ENCODE results near the gene CAMK2N2. TPM values are rescaled to one million over a fixed set of nuclear protein-coding genes. Genes with fewer than 3 reads are reported as not detected.

The CAMK2N2 gene
- total RNA-seq, 1 experiment from 2014 or later, result 0.66 TPM

GRCh38 chr3:184239708-184240107 is 21.6 kb downstream of the CAMK2N2 start:
- ChIA-PET CTCF (interaction anchor here (0.6 to 1.4 kb wide), 3 partner anchors 10 to 1055 kb away, joined by 3 to 10 read pairs (median 4); partner anchors contain the start of gene EEF1AKMT4), POLR2A (no interaction called here)
- Histone ChIP-seq H3K4me1 (no peaks in the 10 kb centered on the region), H3K9me3 (no peaks in the 10 kb centered on the region), H3K4me3 (ENCODE audit: low read depth, low read length) (no peak overlapping the region), H3K36me3 (ENCODE audit: control insufficient read depth, insufficient read depth, low read length) (no peaks in the 10 kb centered on the region; the same call in 1 of the 2 replicates), H3K27me3 (replicated peaks; ENCODE audit: control insufficient read depth, insufficient read depth, low read length) (no peaks in the 10 kb centered on the region)
- H3K4me1 Mint-ChIP-seq (ENCODE audit: low read depth, unreplicated experiment), result no peaks in the 10 kb centered on the region
- no peak for DNase-seq
- no peak overlapping the region for H3K27ac Mint-ChIP-seq (ENCODE audit: unreplicated experiment)
- TF ChIP-seq CTCF (IDR thresholded peaks at IDR 0.05; ENCODE audit: insufficient read depth in 1 of 2, low read depth in 1 of 2, low read length in 1 of 2, severe bottlenecking in 1 of 2, unreplicated experiment in 1 of 2), result no peak
- intact Hi-C loops (cut with micrococcal nuclease; ENCODE audit: unreplicated experiment), result no loop called here
- H3K4me3 Mint-ChIP-seq (ENCODE audit: unreplicated experiment), result no peak overlapping the region
- BruUV-seq (replicated peaks), result no TSS peak
- H3K27me3 Mint-ChIP-seq (ENCODE audit: insufficient read depth, unreplicated experiment), result no peaks in the 10 kb centered on the region
- H3K9me3 Mint-ChIP-seq (ENCODE audit: unreplicated experiment), result no peaks in the 10 kb centered on the region
- H3K36me3 Mint-ChIP-seq (ENCODE audit: insufficient read depth, unreplicated experiment), result peaks cover 21% of the 10 kb centered on the region

GRCh38 chr3:184239221-184239620 is 22.1 kb downstream of the CAMK2N2 start:
- Histone ChIP-seq H3K36me3 (ENCODE audit: control insufficient read depth, insufficient read depth, low read length) (no peaks in the 10 kb centered on the region), H3K27me3 (replicated peaks; ENCODE audit: control insufficient read depth, insufficient read depth, low read length) (no peaks in the 10 kb centered on the region), H3K4me3 (ENCODE audit: low read depth, low read length) (no peak overlapping the region), H3K9me3 (no peaks in the 10 kb centered on the region), H3K4me1 (no peaks in the 10 kb centered on the region)
- intact Hi-C loops (cut with micrococcal nuclease; ENCODE audit: unreplicated experiment), result no loop called here
- ChIA-PET CTCF (no interaction called here), POLR2A (no interaction called here)
- no peak for DNase-seq
- no peak for TF ChIP-seq CTCF (IDR thresholded peaks at IDR 0.05; ENCODE audit: insufficient read depth in 1 of 2, low read depth in 1 of 2, low read length in 1 of 2, severe bottlenecking in 1 of 2, unreplicated experiment in 1 of 2)
- BruUV-seq (replicated peaks), result no TSS peak
- Mint-ChIP-seq H3K9me3 (ENCODE audit: unreplicated experiment) (no peaks in the 10 kb centered on the region), H3K27me3 (ENCODE audit: insufficient read depth, unreplicated experiment) (no peaks in the 10 kb centered on the region), H3K4me1 (ENCODE audit: low read depth, unreplicated experiment) (no peaks in the 10 kb centered on the region), H3K4me3 (ENCODE audit: unreplicated experiment) (no peak overlapping the region), H3K36me3 (ENCODE audit: insufficient read depth, unreplicated experiment) (peaks cover 17% of the 10 kb centered on the region), H3K27ac (ENCODE audit: unreplicated experiment) (no peak overlapping the region)

GRCh38 chr3:184238246-184238818 is 23.0 kb downstream of the CAMK2N2 start:
- Mint-ChIP-seq H3K9me3 (ENCODE audit: unreplicated experiment) (no peaks in the 10 kb centered on the region), H3K4me3 (ENCODE audit: unreplicated experiment) (no peak overlapping the region), H3K27ac (ENCODE audit: unreplicated experiment) (no peak overlapping the region), H3K4me1 (ENCODE audit: low read depth, unreplicated experiment) (no peaks in the 10 kb centered on the region), H3K27me3 (ENCODE audit: insufficient read depth, unreplicated experiment) (no peaks in the 10 kb centered on the region), H3K36me3 (ENCODE audit: insufficient read depth, unreplicated experiment) (peaks cover 11% of the 10 kb centered on the region)
- BruUV-seq (replicated peaks), result no TSS peak
- H3K4me3 ChIP-seq (ENCODE audit: low read depth, low read length), result no peak overlapping the region
- H3K4me1 ChIP-seq, result no peaks in the 10 kb centered on the region
- no peak for DNase-seq
- ChIA-PET POLR2A (no interaction called here), CTCF (no interaction called here)
- H3K9me3 ChIP-seq, result no peaks in the 10 kb centered on the region
- no peaks in the 10 kb centered on the region for H3K27me3 ChIP-seq (replicated peaks; ENCODE audit: control insufficient read depth, insufficient read depth, low read length)
- intact Hi-C loops (cut with micrococcal nuclease; ENCODE audit: unreplicated experiment), result no loop called here
- no peak for TF ChIP-seq CTCF (IDR thresholded peaks at IDR 0.05; ENCODE audit: insufficient read depth in 1 of 2, low read depth in 1 of 2, low read length in 1 of 2, severe bottlenecking in 1 of 2, unreplicated experiment in 1 of 2)
- H3K36me3 ChIP-seq (ENCODE audit: control insufficient read depth, insufficient read depth, low read length), result no peaks in the 10 kb centered on the region

All from Caco-2 (cell line).